Chondrocyte (in vitro differentiated cells): ENCODE data around the gene UBE2L3. TPM values are rescaled to one million over a fixed set of nuclear protein-coding genes. Genes with fewer than 3 reads are reported as not detected.

Source experiments
- DNase-seq: peaks from one replicate; pipeline ENCODE4 v3.0.0; 2021; ENCODE audit warnings: mixed read lengths, low spot score
- H3K27ac Mint-ChIP-seq: one replicate; pipeline ENCODE4 v1.8.0; 2021; ENCODE audit warnings: mild to moderate bottlenecking, moderate library complexity, mixed read lengths; ENCODE audit not compliant: unreplicated experiment
- H3K27me3 Mint-ChIP-seq: 2 replicates; pipeline ENCODE4 v1.8.0; 2021; ENCODE audit warnings: low read depth, mixed read lengths
- H3K36me3 Mint-ChIP-seq: 2 replicates; pipeline ENCODE4 v1.8.0; 2021; ENCODE audit warnings: low read depth, mixed read lengths
- H3K4me1 Mint-ChIP-seq: 2 replicates; pipeline ENCODE4 v1.8.0; 2021; ENCODE audit warnings: low read depth, mild to moderate bottlenecking, mixed read lengths
- H3K4me3 Mint-ChIP-seq: one replicate; pipeline ENCODE4 v1.8.0; 2021; ENCODE audit warnings: mild to moderate bottlenecking, moderate library complexity, mixed read lengths; ENCODE audit not compliant: unreplicated experiment
- H3K9me3 Mint-ChIP-seq: 2 replicates; pipeline ENCODE4 v1.8.0; 2021; ENCODE audit warnings: low read depth, mixed read lengths
- total RNA-seq: library from RNA; stranded (reverse); gene quantifications from 3 replicates; pipeline ENCODE4 v1.2.1, GENCODE V29; 2021
- TF ChIP-seq, protein P1 (sequence below): fragments of 200-600 bp; sonication (generic); IDR thresholded peaks from 2 replicates; pipeline ENCODE4 v1.5.0; 2021; ENCODE audit warnings: antibody characterized with exemption, mild to moderate bottlenecking, moderate library complexity

The UBE2L3 gene
- total RNA-seq, 1 donor from 2014 or later, result 53.2 TPM

DNA sequence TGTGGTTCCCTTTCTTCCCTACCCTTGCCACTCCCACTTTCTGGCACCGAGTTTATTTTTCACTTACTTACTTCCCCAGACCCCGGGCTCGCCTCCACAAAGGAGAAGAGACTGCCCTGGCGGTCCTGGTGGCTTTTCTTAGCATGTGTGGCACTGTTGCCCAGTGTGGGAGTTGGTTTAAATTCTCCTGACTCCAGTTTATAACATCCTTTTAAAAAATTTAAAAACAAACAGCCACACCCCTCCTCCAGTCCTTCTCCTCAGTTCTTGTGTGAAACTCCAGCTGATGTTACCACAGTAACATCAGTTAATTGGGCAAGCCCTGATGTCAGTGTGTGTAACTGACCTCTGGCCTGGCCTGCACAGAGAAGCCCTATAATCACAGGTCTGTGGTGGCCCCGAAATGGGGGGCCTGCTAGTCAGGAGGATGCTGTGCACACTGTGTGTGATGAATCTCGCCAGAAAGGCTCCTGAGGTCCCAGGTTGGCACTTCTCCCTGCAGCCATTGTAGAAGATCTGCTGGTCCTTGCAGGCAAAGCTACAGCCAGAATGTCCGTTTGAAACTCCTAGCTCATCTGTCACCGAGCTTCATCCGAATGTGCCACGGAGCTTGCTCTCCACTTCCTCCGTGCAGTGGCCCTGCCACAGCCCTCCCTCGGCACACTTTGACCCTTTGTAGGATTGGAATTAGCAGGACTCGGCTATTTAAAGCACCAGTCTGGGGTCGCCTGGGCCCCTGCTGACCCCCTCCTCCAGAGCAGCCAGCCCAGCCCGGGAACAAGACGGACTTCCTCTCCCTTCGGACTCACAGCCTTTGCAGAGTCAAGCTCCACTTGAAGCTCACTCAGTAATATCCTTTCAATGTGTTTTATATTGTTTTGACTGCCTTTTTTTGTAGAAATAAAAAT, 54.8 kb downstream of the UBE2L3 start:
- no peaks in the 10 kb centered on the region for H3K9me3 Mint-ChIP-seq
- H3K36me3 Mint-ChIP-seq, result peaks cover 2% of the 10 kb centered on the region
- no peaks in the 10 kb centered on the region for H3K27me3 Mint-ChIP-seq
- no peak for DNase-seq
- TF ChIP-seq, protein P1, sequence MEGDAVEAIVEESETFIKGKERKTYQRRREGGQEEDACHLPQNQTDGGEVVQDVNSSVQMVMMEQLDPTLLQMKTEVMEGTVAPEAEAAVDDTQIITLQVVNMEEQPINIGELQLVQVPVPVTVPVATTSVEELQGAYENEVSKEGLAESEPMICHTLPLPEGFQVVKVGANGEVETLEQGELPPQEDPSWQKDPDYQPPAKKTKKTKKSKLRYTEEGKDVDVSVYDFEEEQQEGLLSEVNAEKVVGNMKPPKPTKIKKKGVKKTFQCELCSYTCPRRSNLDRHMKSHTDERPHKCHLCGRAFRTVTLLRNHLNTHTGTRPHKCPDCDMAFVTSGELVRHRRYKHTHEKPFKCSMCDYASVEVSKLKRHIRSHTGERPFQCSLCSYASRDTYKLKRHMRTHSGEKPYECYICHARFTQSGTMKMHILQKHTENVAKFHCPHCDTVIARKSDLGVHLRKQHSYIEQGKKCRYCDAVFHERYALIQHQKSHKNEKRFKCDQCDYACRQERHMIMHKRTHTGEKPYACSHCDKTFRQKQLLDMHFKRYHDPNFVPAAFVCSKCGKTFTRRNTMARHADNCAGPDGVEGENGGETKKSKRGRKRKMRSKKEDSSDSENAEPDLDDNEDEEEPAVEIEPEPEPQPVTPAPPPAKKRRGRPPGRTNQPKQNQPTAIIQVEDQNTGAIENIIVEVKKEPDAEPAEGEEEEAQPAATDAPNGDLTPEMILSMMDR, result no peak
- H3K27ac Mint-ChIP-seq, result peak overlapping the region; percentile 62
- H3K4me3 Mint-ChIP-seq, result no peak overlapping the region
- peaks cover 60% of the 10 kb centered on the region for H3K4me1 Mint-ChIP-seq

DNA sequence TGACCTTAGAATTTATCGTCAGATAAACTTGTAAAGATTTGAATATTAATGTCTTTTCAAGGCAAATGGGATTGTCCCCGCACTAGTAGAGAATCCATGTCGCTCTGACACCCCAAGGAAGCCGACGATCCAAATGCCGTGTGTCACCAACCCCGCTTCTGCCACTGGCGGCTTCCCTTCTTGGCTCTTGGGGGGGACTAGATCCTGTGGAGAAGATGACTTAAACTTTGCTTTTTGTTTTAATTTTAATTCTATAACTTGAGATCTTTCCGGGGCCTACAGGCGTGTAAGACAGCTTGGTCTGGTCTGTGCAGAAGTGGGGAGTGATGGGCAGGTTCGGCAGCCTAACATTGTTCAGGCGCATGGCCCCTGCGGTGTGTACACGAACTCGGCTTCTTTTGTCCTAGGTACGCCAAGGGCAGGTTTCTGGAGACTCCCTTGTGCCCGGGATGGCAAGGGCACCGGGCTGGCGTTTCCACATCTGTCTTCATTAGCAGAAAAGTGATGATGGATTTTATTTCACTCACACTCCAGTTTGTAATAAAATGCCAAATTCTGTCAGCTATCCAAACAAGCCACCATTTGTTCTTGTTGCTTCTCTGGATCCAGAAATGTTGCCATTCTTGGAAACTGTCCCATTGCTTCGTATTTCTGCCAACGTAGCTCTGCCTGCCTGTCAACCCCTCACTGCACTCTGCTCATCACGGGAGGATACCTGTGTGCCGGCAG, 55.6 kb downstream of the UBE2L3 start:
- no peak overlapping the region for H3K27ac Mint-ChIP-seq

DNA sequence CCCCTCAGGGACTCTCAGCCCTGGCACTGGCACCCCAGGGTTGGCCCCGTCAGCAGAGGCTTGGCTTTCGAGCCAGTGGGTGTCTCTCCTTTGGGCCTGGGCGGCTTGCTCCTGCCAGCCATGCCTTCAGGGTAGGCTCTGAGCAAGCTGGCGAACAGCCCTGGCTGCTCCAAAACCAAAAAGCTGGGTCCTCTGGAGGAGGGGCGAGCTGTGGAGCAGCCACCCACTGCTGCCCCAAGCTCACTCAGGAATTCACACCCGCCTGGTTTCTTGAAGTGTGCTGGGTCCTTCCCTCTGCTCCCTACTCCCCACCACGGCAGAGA, 56.1 kb downstream of the UBE2L3 start:
- H3K36me3 Mint-ChIP-seq, result peaks cover 2% of the 10 kb centered on the region
- DNase-seq, result no peak
- TF ChIP-seq, protein P1, result no peak
- no peak overlapping the region for H3K27ac Mint-ChIP-seq
- no peaks in the 10 kb centered on the region for H3K9me3 Mint-ChIP-seq
- no peak overlapping the region for H3K4me3 Mint-ChIP-seq
- H3K27me3 Mint-ChIP-seq, result no peaks in the 10 kb centered on the region
- H3K4me1 Mint-ChIP-seq, result peaks cover 65% of the 10 kb centered on the region

More for the DNA sequence above, 55.6 kb downstream of the UBE2L3 start:
- no peak for DNase-seq
- Mint-ChIP-seq H3K9me3 (no peaks in the 10 kb centered on the region), H3K36me3 (peaks cover 2% of the 10 kb centered on the region), H3K4me3 (no peak overlapping the region), H3K4me1 (peaks cover 62% of the 10 kb centered on the region), H3K27me3 (no peaks in the 10 kb centered on the region)
- TF ChIP-seq, protein P1, result no peak

DNA sequence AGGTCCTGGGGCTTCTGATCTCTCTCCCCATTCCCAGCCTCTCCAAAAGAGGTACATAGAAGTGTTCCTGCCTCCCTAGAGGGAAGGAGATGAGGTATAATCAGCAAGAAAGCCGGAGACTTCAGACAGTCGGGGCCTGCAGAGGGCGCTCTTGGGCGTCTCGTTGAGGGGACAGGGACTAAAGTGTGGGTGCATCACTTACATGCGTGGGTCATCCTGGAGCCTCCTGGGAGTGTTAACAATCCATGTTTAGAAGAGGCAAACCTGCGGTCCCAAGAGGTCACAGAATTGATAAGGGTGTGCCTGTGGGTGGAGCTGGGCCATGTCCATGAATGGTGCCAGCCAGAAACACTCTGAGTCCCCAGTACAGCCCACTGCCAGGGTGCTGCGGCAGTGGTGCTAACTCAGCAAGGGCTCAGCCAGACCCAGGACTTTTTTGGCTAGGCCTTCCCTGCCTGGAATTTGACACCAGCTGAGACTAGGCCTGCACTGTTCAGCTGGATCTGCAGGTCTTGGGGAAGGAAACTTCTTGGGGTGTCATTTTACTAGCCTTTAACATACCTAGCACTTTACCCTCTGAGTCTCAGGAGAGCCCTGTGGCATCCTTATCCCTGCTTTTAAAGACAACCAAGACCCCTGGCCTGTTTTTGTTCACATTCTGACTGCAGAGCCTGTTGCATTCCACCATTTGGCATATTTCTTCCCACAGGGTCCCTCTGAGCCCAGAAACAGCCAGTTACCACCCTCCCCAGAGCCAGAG, 56.8 kb downstream of the UBE2L3 start:
- H3K27ac Mint-ChIP-seq, result peak overlapping the region; percentile 45
- no peak for DNase-seq
- H3K27me3 Mint-ChIP-seq, result no peaks in the 10 kb centered on the region
- TF ChIP-seq, protein P1, result peak; percentile 76
- peaks cover 2% of the 10 kb centered on the region for H3K36me3 Mint-ChIP-seq
- H3K9me3 Mint-ChIP-seq, result no peaks in the 10 kb centered on the region
- no peak overlapping the region for H3K4me3 Mint-ChIP-seq
- H3K4me1 Mint-ChIP-seq, result peaks cover 64% of the 10 kb centered on the region
